Fibroblast of skin of back (primary cell): ENCODE data around the gene CPLX4. TPM values are rescaled to one million over a fixed set of nuclear protein-coding genes. Genes with fewer than 3 reads are reported as not detected.
A peak's percentile ranks its signal among the peaks of the same experiment; 100 is the strongest.

Experiments
- DNase-seq: peaks from one replicate; pipeline ENCODE4 v3.0.0-alpha.2; 2013
- polyA plus RNA-seq, 2 experiments: library from polyadenylated mRNA; unstranded; fragments of 120-200 nt; gene quantifications; one replicate each; pipeline ENCODE4 v1.2.1, GENCODE V29; 2013; ENCODE audit not compliant: insufficient read length in 2 of 2

CPLX4 gene, protein sequence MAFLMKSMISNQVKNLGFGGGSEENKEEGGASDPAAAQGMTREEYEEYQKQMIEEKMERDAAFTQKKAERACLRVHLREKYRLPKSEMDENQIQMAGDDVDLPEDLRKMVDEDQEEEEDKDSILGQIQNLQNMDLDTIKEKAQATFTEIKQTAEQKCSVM
- not detected for polyA plus RNA-seq (2013, experiment 1 of 2; ENCODE audit: insufficient read length)
- not detected for polyA plus RNA-seq (2013, experiment 2 of 2; ENCODE audit: insufficient read length)

DNA sequence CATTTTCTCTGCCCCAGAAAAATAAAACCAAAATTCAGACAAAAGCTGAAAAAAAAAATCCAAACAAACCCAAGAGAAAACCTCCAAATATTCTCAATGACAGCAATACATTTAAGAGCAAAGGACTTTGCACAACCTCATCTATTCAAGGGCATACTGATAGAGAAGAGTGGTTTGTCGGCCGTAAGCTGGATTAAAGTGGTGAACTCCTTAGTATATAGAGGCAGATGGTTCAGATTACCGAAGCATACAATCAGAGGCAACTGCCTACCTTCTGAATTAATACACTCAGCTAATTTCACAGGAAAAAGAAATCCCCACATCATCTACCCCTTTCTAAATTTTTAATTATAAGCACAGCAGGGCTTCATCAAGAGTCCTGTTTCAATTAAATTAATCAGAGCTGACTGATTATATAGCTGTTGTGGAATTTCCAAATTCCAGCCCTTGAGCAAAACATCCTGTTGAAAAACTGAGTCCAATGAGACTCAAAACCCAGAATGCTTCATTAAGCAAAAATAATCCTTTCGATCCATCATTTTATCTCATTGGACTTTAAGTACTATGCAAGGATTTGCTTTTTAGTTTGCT, at the start of gene CPLX4:
Gene CPLX4 (minus strand): TSS at position 190 of the 591 bp plus-strand sequence. CDS start 187 bp downstream, at position 3.
- DNase-seq: no peak

DNA sequence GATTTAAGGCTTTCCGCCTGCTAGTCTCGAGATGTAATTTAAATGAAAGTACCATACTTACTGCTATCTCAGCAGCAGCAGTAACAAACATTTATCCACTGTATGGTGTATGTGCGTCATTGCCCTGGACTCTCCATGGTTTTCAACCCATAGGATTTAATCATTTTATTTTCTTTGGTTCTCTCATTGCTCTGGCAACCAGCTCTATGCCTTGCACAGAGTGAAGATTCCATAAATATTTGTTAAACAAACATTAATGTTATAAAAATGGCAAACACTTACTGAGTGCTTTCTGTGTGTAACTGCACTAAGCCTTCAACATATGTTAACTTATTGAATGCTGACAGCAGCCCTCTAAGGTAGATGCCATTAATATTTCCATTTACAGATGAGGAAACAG, 41.9 kb upstream of the CPLX4 start:
- peak; percentile 51 for DNase-seq

DNA sequence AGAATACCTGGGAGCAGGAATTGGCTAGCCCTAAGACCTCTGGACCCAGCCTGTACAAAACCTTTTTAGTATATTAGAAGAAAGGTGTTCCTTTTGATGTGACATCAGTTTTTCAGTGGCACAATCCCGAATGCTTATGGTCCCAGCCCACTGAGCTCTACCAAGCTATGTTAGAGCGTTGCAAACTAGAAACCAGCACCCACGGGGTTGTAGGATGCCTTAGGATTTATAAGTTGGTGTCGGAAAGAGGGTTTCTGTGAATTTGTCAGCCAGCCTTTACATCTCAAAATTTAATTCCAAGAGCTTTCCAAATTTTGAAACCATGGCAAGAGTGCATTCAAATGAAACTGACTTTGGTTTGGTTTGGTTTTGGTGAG, 41.1 kb upstream of the CPLX4 start:
- DNase-seq: no peak

DNA sequence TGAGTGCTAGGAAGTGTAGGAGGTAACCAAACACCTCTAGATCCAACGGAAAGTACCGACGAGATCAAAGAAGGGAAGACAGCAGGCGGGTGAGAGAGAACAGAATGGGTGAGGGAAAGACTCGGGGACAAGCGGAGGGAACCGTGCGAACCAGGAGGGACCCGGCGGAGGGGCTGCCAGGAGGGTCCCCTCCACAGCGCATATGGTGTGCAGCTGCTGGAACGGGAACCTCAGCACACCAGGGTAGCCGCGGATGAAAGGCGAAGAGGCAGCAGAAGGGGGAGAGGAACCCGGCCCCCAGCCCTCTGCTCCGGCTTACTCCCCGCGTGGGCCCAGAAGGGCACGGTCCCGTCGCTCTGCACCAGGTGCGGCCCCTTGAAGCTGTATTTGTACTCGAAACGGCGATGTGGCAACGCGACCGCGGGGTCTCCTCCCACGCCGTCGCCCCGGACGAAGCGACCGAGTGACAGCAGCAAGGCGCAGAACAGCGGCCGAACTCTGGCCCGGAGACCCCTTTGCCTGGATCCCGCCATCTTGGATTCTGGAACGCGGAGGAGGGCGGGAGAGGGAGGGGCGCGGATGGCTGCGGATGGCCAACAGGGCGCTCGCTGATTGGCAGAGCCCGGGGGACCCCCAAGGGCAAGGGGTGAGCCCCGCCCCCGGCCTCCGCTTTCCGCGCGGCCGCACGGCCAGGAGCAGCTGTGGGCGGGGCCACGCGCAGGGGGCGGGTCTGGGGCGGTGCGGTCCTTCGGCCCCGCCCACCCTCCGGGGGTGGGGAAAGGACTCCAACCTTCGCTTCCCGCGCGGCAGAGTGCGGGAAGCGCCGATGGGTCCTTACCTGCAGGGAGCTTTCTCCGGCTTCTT, 40.5 kb upstream of the CPLX4 start, which contains the start of gene LMAN1:
Gene LMAN1 (minus strand): TSS at position 554 of the 864 bp plus-strand sequence. CDS start 21 bp downstream, at position 533.
- DNase-seq: peak; percentile 94

DNA sequence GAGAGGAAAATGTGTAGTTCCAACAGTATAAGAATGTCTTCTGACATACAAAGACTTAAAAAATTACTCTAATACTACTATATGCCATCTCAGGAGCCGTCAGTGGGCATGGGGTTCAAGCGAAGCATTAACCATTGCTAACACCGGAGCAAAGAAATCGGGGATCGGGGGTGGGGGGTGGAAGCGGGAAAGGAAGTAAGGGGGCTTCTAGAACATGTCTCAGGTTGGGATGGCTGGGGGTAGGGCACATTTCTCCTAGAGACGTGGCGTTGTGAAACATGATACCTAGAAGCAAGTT, 39.9 kb upstream of the CPLX4 start:
- peak; percentile 66 for DNase-seq

DNA sequence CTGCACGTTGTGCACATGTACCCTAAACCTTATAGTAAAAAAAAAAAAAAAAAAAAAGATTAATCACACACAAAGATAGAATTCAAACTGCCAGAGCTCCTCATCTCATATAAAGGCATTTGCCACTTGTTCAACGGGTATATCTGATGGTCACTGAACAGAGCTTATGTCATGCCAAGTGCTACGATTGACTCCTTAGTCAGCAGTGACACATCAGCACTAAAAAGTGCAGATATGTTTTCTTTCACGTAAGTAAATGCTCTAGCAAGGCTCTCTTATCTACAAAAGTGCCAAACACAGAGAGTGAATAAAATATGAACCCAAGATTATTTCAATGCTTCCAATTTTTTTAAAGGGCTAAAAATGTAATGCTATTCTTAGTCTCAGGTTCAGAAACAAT, 39.5 kb upstream of the CPLX4 start:
- peak; percentile 88 for DNase-seq

DNA sequence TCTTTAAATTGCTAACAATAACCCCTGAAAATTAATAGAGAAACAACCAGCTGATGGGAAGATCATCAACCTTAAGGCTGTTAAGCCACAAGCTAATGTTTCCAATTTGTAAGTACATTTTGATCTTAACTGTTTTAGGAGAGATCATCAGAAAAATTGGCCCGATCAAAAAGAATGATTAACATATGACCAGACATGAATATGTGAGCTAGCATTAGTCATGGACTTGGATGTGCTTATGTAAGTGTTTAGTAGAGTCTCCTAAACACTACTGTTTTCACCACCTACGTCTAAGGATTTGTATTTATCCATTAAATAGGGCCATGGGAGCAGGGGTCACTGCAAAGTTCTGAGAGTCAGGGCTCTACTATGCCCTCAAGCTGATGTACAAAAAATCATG, 36.3 kb upstream of the CPLX4 start:
- DNase-seq: no peak

DNA sequence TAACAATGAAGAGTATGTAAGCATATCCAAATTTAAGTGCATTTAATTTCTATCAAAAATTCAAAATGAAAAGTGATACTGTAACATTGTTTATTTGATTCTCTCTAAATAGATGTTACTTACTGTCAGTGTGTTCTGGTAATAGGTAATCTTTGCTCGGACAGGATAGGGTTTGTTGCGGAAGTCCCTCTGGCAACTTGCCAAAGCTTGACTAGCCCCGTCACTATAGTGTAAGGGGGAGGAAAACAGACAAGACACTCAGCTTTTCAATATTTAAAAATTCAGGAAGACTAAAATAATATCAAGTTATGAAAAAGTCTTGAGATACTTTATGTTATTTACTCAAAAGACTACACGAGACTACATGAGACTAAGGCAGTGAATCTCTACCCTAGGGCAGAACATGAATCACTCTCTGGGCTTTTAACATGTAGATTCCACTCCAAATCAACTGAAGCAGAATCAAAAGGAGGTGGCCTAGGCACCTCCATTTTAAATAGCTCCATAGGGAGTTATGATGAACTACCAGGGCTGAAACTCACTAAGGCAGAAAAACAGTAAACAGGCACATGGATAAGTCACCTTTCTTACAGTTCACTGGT, 34.7 kb upstream of the CPLX4 start:
- no peak for DNase-seq

DNA sequence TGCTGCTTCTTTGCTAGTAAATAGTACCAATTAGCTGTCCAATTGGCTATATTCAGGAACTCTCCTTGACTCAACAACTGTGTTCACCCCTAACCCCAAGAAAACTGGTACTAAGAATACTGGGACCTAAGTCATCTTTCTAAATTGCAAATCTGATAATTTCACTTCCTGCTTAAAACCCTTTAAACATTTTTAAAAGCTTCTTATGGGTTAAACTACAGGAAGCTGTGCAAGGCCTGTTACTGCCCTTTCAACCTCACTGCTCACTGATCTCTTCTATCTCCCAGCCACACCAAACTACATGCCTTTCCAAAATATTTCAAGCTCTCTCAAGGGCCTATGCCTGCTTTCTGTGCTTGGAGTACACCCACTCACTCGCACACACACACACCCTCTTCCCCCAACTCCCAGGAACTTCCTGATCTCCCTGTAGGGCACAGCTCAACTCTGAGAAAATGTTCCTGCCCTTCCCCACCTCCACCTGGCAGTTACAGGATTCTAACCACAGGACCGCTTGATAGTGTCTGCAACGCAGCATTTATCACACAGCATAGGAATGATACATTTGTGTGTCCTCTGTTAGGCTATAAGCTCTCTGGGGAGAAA, 33.9 kb upstream of the CPLX4 start:
- no peak for DNase-seq

DNA sequence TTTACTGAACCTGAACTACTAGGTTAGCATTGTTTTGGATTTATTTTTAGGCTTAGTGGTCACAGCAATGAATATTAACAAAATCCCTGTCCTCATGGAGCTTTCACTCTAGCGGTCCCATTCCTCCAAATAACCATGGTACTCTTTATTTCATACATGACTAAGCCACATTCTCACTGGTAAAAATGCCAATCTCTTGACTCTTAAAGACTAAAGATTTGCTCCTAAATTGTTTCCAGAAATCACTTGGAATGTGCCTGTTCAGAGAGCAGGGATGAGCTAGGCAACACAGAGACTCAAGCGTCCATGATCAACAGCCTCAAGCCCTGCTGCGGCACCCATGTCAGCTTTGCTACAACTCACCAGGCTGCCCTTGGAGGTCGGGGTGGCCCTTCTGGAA, 27.1 kb upstream of the CPLX4 start:
- DNase-seq: peak; percentile 47

DNA sequence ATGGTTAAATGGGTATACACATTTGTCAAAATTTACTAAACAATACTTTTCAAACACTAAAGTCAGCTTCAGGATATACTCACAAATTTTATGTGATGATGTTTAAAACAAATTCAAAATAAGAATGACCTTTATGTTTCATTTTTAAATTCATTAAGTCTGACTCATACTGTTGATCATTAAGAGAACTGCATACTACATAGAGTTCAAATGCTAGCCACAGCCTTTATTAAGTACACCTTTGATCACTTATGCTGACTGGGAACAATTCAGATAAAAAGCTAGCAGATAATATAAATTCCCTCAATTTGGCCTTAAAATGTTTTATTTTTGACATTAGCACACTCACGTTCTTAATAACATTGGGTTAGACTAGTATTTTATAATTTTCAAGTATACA, 26.5 kb upstream of the CPLX4 start:
- DNase-seq: no peak

DNA sequence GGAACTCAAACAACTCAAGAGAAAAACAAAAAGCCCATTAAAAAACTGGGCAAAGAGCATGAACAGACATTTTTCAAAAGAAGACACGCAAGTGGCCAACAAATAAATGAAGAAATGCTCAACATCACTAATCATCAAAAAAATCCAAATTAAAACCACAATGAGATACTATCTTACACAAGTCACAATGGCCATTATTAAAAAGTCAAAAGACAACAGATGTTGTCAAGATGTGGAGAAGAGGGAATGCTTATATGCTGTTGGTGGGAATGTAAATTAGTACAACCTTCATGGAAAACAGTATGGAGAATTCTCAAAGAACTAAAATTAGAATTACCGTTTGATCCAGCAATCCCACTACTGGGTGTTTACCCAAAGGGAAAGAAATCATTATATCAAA, 25.5 kb upstream of the CPLX4 start:
- DNase-seq: no peak

DNA sequence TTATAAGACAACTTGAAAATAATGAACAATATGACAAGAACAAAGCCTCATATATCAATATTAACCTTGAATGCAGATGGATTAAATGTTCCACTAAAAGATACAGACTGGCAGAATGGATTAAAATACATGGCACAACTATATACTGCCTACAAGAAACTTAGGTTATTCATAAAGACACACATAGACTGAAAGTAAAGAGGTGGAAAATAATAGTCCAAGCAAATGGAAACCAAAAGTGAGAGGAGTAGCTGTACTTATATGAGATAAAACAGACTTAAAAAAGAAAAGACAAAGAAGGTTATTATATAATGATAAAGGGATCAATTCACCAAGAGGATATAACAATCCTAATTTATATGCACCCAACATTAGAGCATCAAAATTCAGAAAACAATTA, 22.4 kb upstream of the CPLX4 start:
- DNase-seq: no peak

DNA sequence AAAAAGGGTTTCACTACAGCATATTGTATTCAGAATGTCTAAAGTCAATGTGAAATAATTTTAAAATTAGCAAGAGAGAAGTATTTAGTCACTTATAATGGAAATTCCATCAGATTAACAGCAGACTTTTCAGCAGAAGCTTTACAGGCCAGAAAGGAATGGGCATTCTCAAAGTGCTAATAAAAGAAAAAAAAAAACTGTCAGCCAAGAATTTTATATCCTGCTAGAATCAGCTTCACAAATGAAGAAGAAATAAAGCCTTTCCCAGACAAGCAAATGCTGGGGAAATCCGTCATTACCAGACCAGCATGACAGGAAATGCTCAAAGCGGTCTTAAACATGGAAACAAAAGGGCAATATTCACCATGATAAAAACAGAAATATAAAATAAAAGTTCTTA, 21.9 kb upstream of the CPLX4 start:
- DNase-seq: no peak

DNA sequence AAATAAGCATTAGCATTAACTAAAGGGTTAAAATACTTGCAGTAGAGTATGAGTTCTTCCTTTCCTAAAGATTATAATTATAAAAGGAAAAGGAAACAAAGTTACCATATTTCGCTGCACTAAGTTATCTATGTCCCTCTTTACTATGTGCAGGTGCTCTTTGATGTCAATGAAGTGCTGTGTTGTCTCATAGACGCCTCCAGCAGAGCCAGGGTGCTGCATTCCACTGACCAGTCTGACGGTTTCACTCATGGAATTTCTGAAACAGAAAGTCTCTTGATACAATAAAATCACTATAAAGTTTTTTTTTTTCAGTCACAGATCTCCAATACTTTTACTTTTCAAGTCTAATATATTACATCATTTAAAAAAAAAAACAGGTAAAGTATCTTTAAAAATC, 14.5 kb upstream of the CPLX4 start:
- no peak for DNase-seq

DNA sequence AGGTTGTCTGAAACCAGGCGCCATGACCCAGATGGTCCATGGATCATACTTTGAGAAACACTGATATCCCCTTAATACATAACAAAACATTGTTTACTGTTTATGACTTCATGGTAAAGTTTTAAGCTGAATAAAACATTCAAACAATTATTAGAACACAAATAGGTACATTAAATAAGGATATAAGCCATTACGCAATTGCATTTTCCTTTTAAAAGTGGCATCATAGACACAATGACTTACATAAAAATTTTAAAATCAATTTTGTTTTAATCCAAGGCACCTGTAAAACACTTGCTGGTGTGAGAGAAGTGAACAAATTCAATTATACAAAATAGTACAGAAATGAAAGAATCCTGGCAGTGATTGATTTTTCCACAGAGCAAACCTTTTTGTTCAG, 10.2 kb upstream of the CPLX4 start:
- no peak for DNase-seq

DNA sequence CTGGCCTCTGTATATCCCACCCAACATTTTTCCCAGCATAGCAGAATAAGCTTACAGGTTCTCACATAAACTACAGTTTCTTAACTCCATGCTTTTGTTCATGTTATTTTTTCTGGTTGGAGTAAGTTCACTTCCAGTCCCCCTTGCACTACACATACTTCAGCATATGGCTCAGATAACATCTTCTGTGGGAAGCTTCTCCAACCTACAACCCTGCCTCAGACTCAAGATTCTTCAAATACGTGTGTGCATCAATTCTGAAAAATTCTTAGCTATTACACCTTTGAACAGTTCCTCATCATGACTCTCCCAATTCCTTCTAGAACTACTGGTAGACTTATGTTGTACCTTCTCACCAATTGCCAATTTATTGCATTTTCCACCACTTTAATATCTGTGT, 7.5 kb upstream of the CPLX4 start:
- DNase-seq: no peak

DNA sequence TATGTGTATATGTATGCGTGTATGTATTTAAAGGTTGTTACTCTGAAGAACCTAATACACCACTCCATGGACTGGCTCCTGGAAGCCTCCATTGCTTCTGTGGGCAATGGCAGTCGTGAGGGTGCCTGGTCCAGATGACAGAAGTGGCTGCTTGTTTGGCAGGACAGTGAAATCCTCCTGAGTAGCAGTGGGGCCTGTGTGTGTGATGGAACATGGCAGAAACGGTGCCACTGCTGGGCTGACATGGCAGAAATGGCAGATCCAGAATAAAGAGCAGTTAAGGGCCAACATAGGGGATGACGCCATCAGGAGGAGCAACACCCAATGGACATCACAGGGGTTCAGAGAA, 6.1 kb upstream of the CPLX4 start:
- no peak for DNase-seq

DNA sequence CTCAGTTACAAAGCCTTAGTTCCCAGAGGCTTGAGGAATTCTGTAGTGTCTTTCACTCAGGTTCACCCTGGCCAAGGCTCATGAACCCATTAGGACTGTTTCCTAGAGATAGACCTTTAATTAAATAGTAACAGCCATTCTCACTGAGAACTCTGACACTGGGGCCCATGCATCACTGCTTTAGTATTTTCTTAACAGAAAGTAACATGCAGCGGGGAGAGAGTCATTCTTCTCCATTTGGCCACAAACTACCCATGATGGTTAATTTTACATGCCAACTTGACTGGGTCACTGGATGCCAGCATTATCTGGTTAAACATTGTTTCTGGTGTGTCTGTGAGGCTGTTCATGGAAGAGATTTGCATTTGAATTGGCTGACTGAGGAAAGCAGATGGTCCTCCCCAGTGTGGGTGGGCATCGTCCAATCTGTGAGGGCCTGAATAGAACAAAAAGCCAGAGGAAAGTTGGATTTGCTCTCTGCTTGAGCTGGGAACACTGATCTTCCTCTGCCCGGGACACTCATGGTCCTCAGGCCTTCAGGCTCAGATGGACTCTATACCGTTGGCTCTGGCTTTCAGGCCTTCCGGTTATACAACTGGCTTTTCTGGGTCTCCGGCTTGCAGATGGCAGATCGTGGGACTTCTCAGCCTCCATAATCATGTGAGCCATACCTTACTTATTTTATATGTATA, 5.6 kb upstream of the CPLX4 start:
- DNase-seq: peak; percentile 62

DNA sequence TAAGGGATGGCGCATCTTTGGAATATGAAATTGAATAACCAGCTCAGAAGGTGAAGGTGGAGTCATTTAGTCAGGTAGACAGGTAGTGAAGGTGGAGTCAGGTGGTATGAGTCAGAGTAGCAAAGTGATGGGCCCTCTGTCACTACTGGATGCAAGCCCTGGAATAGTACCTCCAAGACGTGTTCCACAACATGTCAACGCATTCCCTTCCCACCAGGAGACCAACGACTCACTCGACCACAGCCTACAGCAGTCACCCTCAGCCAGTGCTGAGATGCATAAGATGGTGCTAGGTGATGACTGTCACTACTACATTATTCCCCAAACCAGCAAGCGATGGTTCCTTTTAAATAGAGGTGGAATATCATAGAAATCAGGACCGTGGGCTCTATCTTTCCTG, 6.8 kb downstream of the CPLX4 start:
- DNase-seq: peak; percentile 76

DNA sequence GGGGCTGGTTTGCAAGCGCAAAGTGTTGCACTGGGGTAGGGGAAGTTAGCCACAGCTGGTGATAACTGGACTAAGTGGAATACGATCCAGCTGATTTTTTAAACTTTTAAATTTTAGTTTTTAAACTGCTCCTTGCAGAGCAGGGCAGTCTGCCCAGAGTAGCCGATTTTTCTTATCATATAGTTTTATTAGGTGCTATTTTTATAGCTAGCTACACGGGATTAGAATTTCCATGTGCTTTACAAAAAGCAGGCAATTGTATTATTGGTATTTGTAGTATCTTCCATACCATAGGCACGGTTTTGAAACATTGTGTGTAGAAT, 9.6 kb downstream of the CPLX4 start:
- no peak for DNase-seq

DNA sequence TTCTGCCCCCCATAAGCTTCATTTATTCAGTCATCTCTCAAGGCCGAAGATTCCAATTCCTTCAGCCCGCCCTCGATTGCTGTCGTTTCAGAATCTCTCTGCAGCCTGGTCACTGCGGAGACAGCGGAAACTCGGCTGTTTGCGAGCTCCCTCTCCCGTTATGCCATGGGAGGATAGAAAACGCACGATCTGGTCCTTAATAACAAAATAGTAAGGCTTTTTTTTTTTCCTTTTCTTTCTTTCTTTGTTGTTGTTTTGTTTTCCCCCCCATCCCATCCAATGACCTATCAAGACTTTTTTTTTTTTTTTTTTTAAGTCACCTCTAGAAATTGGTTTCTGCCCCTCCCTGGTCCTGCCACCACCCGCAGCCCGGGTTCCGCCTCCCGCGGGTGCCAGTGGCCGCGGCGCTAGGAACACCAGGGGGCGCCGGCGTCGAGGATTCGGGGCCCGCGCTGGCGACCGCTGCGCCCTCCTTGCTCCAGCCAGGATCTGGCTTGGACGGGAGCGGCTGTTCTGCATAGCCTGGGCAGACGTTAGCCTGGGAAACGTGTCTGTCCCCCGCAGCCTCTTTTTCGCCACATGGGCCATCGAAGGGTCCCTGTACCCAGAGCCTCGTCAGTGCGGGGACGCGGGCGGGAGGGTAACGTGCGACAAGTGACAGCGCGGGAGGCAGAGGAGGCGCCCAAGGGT, 10.1 kb downstream of the CPLX4 start:
- DNase-seq: peak; percentile 67
